GM10266 (cell line): ENCODE results near the gene TMBIM1.
A peak's percentile ranks its signal among the peaks of the same experiment; 100 is the strongest.

ENCODE experiments used
- DNase-seq: peaks from one replicate; pipeline ENCODE4 v3.0.0; 2012; ENCODE audit errors: extremely low spot score
- CTCF ChIP-seq: IDR thresholded peaks from 2 replicates; pipeline ENCODE4 v1.5.1; 2012; ENCODE audit warnings: mild to moderate bottlenecking, low read depth; ENCODE audit not compliant: control insufficient read depth, insufficient read depth; ENCODE audit errors: missing control alignments

Gene TMBIM1

DNA sequence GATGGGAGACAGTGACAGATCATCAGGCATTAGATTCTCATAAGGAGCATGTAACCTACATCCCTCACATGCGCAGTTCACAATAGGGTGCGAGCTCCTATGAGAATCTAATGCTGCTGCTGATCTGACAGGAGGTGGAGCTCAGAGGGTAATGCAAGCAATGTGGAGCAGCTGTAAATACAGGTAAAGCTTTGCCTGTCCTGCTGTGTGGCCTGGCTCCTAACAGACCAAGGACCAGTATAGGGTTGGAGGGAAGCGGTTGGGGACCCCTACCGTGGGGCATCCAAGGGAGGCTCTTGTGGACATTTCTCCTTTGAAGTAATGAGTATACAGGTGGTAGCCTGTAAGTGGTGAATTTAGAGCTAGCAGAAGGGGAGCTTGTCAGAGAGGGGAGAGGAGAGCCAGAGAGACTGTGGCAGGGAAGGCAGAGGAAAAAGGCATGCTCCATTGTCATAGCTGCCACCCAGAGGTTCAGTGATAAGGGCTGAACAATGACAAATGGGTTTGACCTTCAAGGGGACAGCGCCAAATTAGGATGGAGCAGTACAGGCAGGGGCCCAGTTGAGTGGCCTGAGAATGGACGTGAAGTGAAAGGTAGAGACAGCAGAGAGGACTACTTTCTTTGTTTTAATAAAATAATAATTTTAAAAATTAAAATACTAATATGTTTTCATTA, 15.2 kb upstream of the TMBIM1 start:
- TF ChIP-seq CTCF: no peak
- no peak for DNase-seq

DNA sequence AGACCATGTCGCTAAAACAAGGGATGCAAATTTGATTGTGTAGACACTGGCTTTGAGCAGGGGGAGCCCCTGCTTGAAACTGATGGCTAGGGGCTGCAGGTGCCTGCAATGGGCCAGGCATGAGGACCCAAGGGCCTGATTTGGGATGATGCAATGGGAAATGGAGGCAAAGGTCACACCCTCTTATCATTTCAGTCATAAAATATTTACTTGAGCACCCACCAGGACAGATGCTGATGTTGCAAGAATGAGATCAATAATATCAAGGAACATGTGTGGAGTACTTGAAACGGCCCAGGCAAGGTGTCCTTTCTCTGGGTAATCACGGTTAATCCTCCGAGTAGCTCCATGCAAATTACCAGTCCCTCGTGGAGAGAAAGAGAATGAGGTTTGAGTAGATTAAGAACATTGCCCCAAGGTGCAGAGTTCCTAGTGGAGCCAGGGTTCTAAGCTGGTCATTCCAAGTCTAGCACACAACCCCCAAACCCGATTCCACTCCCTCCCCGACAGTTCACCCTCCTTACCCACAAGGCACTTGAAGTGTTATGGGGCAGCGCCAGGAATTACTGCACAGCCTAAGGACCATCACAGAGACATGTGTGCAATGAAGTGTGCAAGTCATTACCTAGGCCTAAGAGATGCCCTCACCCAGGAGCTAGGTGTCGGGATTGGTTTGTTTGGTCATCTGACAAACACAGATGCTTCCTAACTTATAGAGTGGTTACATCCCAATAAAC, 14.0 kb upstream of the TMBIM1 start:
- no peak for DNase-seq
- TF ChIP-seq CTCF: no peak

DNA sequence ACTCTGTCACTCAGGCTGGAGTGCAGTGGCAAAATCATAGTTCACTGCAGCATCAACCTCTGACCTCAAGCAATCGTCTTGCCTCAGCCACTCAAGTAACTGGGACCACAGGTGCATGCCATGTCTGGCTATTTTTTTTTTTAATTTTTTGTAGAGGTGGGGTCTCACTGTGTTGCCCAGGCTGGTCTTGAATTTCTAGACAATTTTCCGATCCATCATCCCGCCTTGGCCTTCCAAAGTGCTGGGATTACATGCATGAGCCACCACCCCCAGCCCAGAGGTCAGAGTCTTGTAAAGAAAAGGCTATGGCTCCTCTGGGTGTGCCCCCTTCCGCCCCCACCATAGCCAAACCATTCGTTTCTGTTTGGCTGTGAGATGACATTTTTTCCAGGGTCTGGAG, 13.1 kb upstream of the TMBIM1 start:
- no peak for DNase-seq
- no peak for TF ChIP-seq CTCF

DNA sequence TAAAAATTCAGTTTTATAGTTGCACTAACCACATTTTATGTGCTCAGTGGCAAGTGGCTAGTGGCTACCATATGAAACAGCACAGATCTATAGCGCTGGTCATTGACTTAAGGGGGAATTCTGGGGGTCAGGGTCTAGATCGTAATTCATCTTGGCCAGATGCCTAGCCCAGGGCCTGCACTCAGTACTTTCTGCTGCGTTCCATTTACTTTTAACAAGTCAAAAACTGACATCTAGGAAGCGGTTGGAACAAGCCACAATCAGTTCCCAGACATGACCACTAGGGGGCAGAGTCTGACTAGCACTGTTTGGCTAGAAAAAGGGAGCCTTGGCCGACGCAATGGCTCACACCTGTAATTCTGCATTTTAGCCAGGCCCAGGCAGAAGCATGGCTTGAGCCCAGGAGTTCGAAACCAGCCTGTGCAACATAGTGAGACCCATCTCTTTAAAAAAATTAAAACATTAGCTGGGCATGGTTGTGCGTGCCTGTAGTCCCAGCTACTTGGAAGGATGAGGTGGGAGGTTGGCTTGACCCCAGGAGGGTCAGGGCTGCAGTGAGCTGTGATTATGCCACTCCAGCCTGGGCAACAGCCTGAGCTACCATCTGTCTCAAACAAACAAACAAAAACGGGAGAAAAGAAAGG, 9.0 kb upstream of the TMBIM1 start:
- DNase-seq: peak; percentile 71

DNA sequence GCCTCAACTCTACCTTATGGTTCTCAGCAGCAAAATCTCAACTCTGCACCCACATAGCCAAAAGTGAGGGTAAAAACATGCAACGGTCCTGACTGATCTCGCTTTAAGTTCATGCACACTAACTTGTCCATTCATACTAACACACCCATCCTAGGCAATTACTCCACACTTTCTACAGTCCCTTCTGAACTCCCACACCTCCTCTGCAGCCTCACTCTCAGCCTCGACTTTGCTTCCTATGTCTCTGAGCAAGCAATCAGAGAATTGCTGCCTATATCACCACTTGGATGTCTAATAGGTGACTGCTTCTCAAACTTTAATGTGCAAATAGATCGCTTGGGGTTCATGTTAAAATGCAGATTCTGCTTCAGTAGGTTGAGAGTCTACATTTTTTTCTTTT, 7.8 kb upstream of the TMBIM1 start:
- TF ChIP-seq CTCF: no peak
- no peak for DNase-seq

More for the DNA sequence above, 9.0 kb upstream of the TMBIM1 start:
- peak; percentile 94 for TF ChIP-seq CTCF

- DNase-seq: no peak
- no peak for TF ChIP-seq CTCF
These were observed 6.1 kb upstream of the TMBIM1 start for GRCh38 chr2:218298314-218298875.

DNA sequence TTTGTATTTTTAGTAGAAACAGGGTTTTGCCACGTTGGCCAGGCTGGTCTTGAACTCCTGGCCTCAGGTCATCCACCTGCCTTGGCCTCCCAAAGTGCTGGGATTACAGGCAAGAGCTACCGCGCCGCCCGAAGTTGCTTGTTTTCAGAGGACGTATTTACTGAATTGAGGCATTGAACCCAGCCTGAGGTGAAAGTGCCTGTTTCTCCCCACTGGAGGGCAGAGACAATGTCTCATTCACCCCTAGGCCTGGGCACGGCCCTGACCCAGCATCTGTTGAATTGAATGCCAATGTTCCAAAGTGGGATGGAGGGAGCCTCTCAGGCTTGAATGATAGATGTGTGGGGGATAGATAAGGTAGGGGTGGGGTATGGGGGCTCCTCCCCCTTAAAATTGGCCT, 4.5 kb upstream of the TMBIM1 start:
- no peak for DNase-seq
- no peak for TF ChIP-seq CTCF
